Mononuclear cell (primary cell): ENCODE data around the gene POLN. TPM values are rescaled to one million over a fixed set of nuclear protein-coding genes. Genes with fewer than 3 reads are reported as not detected.

Source experiments
- H3K27me3 ChIP-seq: 2 replicates; pipeline ENCODE4 v1.6.0; 2011; ENCODE audit warnings: low read length, control low read depth; ENCODE audit not compliant: insufficient read depth
- H3K4me1 ChIP-seq: 2 replicates; pipeline ENCODE4 v1.5.1; 2011; ENCODE audit warnings: mild to moderate bottlenecking, low read length, control low read depth; ENCODE audit not compliant: insufficient read depth
- H3K4me3 ChIP-seq: 2 replicates; pipeline ENCODE4 v1.5.1; 2011; ENCODE audit warnings: mild to moderate bottlenecking, low read length, moderate library complexity
- H3K9me3 ChIP-seq: 2 replicates; pipeline ENCODE4 v1.5.1; 2011; ENCODE audit warnings: low read depth, mild to moderate bottlenecking, control low read depth, low read length
- total RNA-seq: library from RNA; depleted of rRNA; stranded (reverse); fragments of >200 nt; gene quantifications from one replicate; pipeline ENCODE4 v1.2.3, GENCODE V29; 2012

POLN gene
- total RNA-seq, 1 donor = 1.4 TPM

DNA sequence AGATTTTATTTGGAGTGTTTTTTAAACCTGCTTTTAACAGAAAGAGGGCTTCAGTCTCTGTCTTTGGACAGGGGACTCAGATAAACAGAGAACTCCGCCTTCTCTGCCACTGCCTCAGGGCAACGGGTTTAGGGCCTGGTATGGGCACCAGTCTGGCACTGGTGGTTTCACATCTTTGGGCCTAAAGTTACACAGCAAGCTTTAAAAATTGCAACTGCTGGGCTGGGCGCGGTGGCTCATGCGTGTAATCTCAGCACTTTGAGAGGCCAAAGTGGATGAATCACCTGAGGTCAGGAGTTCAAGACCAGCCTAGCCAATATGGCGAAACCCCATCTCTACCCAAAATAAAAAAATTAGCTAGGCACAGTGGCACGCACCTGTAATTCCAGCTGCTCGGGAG, 193.1 kb downstream of the POLN start:
- no peak overlapping the region for H3K4me3 ChIP-seq
- no peaks in the 10 kb centered on the region for H3K9me3 ChIP-seq
- peaks cover 4% of the 10 kb centered on the region for H3K27me3 ChIP-seq
- H3K4me1 ChIP-seq = no peaks in the 10 kb centered on the region

DNA sequence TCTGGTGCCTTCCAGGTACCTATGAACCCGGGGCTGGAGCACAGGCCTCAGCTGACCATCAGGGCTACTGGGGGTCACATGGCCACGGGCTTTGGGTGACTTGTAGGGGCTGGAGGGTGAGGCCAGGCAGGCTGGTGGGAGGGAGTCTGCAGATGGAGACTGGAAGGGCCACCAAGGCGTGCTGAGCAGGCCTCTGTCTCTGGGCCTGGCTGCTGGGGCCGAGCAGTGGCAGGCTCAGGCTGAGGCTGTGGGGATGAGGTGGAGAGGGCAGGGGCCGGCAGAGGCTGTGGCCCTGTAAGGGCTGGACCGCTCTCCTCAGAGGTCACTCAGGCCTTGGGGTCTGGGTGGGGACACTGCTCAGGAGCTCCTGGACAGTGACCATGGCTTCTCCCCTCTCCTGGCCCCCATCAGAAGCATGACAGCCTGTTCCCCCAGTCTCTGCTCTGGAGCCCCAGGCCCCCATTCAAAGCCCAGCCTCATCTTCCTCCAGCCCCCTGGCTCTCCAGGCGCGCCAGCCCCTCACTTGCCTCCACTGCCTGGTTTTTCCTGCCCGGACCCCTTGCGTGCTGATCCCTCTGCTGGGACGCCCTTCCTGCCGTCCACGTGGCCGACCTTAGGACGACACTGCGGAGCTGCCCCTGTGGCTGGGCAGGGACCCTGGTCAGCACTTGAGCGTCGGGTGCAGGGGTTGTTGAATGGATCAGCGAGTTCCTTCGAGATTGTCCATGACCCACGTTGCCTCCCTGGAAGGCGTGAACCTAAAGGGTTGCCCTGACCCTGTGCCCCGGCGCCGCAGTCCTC, 193.9 kb downstream of the POLN start:
- Histone ChIP-seq H3K4me1 (peaks cover 1% of the 10 kb centered on the region), H3K9me3 (no peaks in the 10 kb centered on the region), H3K27me3 (peaks cover 3% of the 10 kb centered on the region), H3K4me3 (no peak overlapping the region)

DNA sequence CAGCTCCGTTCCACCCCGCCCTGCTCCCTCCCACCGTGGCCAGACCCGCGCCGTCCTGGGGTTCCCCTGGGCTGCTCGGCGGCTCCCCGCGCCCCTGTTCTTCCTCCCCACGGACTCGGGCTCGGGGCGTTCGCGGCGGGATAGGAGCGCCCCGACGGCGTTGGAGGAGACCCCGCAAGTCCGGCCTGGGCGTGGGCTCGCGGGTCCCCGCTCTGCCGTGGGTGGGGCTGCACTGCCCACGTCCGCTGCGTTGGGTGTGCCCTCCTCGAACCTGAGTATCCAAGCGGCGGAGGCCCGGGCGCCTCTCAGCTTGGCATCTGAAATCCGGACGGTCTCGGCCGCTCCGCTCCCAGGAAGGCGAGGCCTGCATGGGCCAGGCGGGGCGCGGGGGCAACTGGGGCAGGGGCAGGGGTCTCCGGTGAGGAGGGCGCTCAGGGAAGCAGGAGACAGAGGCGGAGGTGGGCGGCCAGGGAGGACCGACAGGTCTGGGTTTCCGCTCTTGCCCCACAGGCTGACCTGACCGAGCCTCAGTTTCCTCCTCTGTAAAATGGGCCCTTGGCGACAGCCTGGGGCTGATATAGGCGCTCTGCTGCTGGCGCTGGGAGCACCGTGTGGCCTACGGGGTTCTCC, 194.8 kb downstream of the POLN start:
- no peak overlapping the region for H3K4me3 ChIP-seq
- peaks cover 3% of the 10 kb centered on the region for H3K27me3 ChIP-seq
- H3K4me1 ChIP-seq = peaks cover 5% of the 10 kb centered on the region
- H3K9me3 ChIP-seq = no peaks in the 10 kb centered on the region

DNA sequence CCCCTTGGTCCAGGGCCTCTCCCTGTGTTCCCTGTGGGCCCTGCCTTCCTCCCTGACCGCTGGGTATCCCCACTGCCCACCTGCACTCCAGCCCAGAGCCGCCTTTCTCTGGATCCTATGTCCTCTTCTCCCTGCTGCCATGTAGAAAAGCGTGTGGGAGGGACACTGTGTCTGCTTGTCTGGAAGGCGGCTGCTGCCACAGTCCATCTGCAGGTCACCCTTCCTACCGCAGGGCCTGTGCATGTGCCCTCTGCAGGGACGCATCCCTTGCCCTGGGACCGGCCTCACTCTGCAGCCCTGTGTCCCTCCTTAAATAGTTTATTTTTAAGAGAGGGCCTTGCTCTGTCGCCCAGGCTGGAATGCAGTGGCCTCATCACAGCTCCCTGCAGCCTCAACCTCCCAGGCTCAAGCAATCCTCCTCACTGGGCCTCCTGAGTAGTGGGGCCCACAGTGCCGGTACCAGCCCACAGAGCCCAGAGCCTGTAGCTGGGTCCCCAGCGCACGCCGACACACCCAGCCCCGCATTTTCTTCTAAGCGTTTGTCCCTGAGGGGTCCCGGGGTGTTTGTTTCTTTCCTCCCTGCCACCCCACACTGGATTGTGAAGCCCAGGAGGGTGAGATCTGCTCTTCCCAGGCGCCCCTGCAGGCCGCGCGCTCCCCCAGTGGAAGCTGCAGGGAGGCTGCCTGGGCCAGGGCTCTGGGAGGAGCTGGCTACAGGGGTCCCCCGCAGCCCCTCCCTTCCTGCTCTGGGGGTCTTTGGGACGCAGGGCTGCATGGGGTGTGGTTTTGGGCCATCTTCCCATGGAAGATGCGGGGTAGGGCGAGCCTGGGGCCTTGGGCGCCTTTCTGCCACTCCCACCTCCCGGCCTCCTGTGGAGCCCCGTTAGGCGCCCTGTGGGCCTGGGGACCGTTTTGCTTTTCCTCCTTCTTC, 195.6 kb downstream of the POLN start:
- peaks cover 10% of the 10 kb centered on the region for H3K4me1 ChIP-seq
- no peak overlapping the region for H3K4me3 ChIP-seq
- peaks cover 4% of the 10 kb centered on the region for H3K27me3 ChIP-seq
- H3K9me3 ChIP-seq = no peaks in the 10 kb centered on the region

DNA sequence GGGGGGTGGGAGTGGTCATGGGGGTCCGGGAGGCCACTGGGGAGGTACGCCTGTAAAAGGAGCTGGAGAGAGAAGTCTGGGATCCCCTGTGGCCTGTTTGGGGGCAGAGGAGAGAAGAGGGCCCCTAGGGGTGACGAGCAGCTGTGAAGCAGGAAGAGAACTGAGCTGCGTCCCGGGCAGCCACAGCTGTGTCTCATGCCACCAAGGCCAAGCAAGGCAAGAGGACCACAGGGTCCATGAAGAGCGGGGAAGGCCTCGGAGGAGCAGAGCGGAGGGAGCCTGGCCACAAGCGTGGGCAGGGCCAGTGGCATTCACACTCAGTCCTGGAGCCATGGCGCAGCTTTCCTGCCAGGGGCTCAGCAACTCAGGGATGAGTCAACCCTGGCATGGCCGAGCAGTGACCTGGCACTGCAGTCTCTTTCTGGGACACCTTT, 196.4 kb downstream of the POLN start:
- peaks cover 13% of the 10 kb centered on the region for H3K4me1 ChIP-seq
- no peaks in the 10 kb centered on the region for H3K9me3 ChIP-seq
- no peak overlapping the region for H3K4me3 ChIP-seq
- H3K27me3 ChIP-seq = peaks cover 6% of the 10 kb centered on the region

DNA sequence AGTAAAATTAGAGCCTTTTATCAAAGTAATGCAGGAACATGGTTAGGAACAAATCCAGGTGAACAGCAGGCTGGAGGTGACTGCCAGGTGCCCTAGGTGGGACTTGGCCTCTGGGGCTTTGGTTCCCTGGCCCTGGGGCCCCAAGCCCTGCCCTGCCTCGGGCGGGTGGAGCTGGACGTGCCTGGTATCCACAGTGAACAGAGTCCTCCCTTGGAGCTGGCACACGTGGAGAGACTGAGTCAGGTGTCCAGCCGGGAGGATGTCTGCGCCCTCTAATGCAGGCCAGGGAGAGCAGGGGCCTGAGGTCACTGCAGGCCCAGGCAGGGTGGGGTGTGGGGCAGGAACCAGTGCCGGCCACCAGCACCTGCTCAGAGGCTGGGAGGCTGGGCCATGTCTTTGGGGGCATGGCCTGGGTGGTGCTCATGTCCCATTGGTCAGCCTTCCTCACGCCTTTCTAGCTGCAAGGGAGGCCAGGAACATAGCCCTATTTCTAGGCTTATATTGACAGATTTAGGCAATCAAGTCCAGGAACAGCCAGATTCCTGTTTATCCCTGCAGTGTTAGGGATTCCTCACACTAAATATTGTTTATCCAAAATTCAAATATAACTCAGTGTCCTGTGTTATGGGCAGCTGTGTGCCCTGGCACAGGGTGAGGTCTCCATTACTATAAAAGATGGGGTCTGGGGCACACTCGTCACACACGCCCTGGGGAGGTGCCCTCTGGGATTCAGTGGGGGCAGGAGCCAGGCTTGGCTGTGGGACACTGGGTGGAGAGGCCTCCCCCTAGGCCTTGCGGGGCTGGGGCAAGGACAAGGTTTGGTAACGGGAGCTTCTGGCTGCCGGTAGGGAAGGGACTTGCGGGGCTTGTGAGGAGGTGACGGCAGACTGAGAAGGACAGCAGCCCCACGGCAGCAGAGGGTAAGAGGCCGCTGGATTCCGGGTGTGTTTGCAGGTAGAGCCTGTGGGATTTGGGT, 197.1 kb downstream of the POLN start:
- peaks cover 8% of the 10 kb centered on the region for H3K27me3 ChIP-seq

DNA sequence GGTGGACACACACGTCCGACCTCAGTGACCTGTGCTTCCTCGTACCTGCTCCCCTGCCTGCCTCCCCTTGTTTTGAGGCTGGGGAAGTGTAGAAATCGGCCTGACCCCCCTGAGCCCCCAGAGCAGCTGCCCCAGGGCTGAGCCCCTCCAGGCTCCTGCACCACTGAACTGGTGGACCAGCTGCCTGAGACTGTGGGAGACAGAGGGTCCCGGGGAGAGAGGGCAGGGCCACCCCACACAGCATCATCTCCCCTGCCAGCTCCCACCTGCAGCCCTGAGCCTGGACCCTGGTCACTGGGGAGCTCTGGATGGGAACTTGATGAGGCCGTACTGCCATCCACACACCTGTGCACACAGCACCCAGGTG, 197.8 kb downstream of the POLN start:
- H3K27me3 ChIP-seq = peaks cover 16% of the 10 kb centered on the region
- H3K4me3 ChIP-seq = no peak overlapping the region
- H3K4me1 ChIP-seq = peaks cover 13% of the 10 kb centered on the region
- no peaks in the 10 kb centered on the region for H3K9me3 ChIP-seq

More for the DNA sequence above, 197.1 kb downstream of the POLN start:
- peaks cover 13% of the 10 kb centered on the region for H3K4me1 ChIP-seq
- no peaks in the 10 kb centered on the region for H3K9me3 ChIP-seq
- no peak overlapping the region for H3K4me3 ChIP-seq

DNA sequence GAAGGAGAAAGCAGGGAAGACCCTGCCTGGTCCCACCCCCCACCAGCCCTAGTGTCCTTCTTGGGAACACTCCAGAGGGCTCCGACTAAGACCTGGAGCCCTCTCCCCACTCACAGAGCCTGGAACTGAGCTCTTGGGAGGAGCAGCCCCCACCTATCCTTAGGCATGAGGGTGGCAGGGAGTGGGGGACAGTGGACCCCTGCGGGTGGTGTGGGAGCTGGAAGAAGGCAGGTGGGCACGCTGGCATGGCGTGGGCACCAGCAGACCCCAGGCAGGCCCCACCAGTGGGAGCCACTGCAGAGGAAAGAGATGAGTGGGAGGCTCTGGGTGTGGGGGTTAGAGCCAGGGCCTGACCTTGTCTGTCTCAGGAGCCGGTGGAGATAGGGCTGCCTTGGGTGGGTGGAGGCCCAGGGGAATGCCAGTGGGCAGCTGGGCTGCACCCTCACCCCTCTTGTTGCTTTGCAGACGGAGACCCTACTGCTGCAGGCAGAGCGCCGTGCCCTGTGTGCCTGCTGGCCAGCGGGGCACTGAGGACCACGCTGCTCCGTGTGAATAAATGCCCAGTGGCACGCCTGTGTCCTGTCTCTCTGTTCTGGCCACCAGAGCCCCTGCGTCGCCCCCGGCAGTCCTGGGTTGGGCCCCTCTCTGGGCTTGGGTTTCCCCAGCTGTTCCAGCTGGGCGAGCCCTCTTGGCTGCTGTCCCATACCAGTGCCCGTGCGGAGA, 198.4 kb downstream of the POLN start:
- Histone ChIP-seq H3K9me3 (no peaks in the 10 kb centered on the region), H3K27me3 (peaks cover 21% of the 10 kb centered on the region), H3K4me3 (no peak overlapping the region), H3K4me1 (peaks cover 13% of the 10 kb centered on the region)

DNA sequence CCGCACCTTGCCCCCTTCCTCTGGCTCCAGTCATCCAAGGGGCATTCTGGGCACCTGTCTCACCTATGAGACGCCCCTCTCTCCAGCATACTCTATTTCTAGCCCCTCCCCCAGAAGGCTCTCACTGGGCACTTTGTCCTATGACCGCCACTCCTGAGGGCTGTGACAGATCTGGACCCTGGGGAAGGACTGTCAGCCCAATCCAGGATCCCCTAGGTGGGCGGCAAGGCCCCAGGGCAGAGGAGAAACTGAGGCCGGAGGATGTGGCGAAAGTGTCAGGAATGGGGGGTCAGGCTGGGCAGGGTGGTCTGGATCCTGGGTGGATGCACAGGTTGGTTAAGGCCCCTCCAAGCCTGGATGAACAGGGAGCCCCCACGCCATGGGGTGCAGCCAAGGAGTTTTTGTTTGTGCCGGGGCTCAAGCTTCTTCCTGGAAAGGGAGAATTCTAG, 198.9 kb downstream of the POLN start:
- H3K27me3 ChIP-seq = peaks cover 25% of the 10 kb centered on the region
- H3K4me1 ChIP-seq = peaks cover 13% of the 10 kb centered on the region
- no peak overlapping the region for H3K4me3 ChIP-seq
- no peaks in the 10 kb centered on the region for H3K9me3 ChIP-seq

DNA sequence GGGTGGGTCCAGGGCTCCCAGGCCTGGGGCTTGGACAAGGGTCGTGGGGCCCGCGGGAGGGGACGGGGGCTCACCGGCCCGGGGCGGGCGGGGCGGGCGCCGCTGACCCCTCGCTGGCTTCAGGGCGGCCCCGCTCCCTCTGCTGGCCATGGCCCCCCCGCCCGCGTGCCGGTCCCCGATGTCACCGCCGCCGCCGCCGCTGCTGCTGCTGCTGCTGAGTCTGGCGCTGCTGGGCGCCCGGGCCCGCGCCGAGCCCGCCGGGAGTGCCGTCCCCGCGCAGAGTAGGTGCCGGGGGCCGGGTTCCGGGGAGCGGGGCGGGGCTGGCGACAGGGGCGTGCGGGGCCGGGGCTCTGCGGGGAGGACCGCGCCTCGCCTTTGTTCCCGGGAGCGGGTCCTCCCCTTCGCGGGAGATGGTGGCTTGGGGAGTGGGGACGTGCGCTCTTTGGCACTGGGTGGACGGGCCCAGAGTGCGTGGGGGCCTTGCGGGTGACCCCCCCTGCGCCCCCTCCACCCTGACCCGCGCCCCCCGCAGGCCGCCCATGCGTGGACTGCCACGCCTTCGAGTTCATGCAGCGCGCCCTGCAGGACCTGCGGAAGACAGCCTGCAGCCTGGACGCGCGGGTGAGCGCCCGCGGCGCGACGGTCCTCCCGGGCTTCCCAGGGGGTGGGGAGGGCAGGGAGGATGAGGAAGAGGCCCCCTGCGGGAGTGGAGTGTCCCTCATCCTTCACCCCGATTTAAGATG, 199.5 kb downstream of the POLN start:
- H3K4me1 ChIP-seq = peaks cover 13% of the 10 kb centered on the region
- peak overlapping the region; percentile 59 for H3K4me3 ChIP-seq
- H3K9me3 ChIP-seq = no peaks in the 10 kb centered on the region
- peaks cover 25% of the 10 kb centered on the region for H3K27me3 ChIP-seq

DNA sequence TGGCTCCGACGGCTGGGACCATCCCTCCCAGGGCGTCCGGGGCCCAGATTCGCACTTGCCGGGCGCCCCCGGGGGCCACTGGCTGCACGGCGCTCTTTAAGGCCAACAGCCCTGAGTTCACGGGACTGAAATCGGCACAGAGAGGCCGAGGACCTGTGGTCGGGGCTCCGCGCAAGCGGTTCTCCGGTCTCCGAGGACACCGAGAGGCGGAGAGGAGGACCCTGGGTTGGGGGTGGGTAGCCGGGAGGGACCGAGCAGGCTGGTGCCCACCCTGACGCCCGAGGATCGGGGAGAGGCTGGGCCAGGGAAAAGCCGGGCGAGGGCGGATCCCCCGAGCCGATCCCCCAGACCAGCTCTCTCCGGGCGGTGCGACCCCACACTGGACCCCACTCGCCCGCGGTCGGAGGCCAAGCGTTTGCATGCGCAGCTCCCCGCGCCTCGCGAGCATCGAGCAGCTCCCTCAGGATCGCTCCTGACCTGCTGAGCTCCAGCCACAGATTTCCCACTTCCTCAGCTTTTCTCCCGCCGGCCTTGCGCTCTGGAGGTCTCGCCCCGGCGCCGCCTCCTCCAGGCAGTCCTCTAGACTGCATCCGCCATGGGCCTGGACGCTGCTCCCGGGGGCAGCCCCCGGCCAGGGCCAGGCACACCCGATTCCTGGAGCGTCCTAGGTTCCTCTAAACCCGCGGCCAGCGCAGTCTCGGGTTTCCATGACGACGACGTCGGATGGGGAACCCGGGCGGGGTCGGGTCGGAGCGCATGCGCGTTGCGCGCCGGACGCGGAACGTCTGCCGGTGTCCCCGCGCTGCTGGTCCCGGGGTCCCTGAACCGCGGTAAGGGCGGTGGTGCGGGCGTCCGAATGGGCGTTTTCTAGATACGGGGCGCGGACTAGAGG, 200.4 kb downstream of the POLN start:
- peaks cover 13% of the 10 kb centered on the region for H3K4me1 ChIP-seq
- H3K4me3 ChIP-seq = peak overlapping the region; percentile 59
- H3K9me3 ChIP-seq = no peaks in the 10 kb centered on the region
- H3K27me3 ChIP-seq = peaks cover 32% of the 10 kb centered on the region

DNA sequence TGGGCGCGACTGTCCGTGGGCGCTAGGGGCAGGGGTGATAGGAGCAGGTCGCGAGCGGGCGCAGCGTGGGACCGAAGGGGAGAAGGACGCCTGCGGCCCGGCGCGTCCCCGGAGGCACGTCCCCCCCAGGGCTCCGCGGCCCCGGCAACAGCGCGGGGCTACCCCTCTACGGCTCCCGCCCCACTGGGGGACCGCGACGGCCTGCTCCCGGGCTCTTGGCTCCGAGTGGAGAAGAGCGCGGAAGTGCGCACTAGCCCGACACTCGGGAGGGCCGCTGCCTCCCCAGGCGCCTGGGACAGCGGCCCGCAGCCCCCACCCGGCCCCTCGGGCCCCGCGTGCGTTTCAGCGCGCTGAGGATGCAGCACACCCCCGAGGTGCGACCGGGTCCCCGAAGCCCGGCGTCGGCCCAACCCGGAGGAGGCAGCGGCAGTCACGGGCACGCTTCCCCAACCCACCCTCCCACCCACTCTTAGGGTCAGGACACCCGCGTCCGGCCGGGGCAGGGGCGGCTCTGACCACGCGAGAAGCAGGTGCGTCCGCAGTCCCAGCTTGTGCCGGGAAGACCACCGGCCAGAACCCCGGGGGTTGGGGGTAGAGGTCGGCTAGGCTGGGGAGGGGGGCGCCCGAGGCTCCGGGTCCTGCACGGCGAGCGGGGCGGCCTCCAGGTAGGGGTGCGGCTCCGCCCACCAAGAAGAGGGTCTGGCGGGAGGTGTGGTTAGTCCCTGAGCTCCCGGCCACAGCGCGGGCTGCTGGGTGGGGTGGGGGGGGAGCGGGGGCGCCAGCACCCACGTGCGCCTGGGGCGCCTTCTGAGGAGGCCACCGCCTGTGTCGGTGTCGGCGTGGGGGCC, 201.3 kb downstream of the POLN start:
- H3K4me1 ChIP-seq = peaks cover 13% of the 10 kb centered on the region
- H3K9me3 ChIP-seq = no peaks in the 10 kb centered on the region
- H3K4me3 ChIP-seq = no peak overlapping the region
- H3K27me3 ChIP-seq = peaks cover 37% of the 10 kb centered on the region
